NCI-H226 (cell line): ENCODE data around the gene ZNF143.

Source experiments
- DNase-seq: peaks from one replicate; pipeline ENCODE4 v3.0.0-alpha.2; 2015

ZNF143 gene

GRCh38 chr11:9550191-9550628, 89.4 kb downstream of the ZNF143 start:
- DNase-seq, result no peak

- DNase-seq, result no peak
Observed at GRCh38 chr11:9561279-9561982, 100.6 kb downstream of the ZNF143 start.

GRCh38 chr11:9562716-9563115, 101.9 kb downstream of the ZNF143 start:
- no peak for DNase-seq

GRCh38 chr11:9563196-9563730, 102.5 kb downstream of the ZNF143 start:
- DNase-seq, result no peak

- DNase-seq, result peak; percentile 100
Observed at GRCh38 chr11:9565822-9566560, 105.2 kb downstream of the ZNF143 start.

- peak; percentile 71 for DNase-seq
Observed at GRCh38 chr11:9566561-9567063, 105.8 kb downstream of the ZNF143 start.

- no peak for DNase-seq
Observed at GRCh38 chr11:9567401-9567800, 106.6 kb downstream of the ZNF143 start.

- DNase-seq, result no peak
Observed at GRCh38 chr11:9568161-9568853, 107.5 kb downstream of the ZNF143 start.

- DNase-seq, result peak; percentile 81
Observed at GRCh38 chr11:9568854-9569587, 108.2 kb downstream of the ZNF143 start.

GRCh38 chr11:9569588-9570164, 108.9 kb downstream of the ZNF143 start:
- DNase-seq, result no peak

GRCh38 chr11:9570313-9571025, 109.7 kb downstream of the ZNF143 start:
- no peak for DNase-seq

GRCh38 chr11:9571071-9571762, 110.4 kb downstream of the ZNF143 start:
- DNase-seq, result no peak

GRCh38 chr11:9571763-9572115, 110.9 kb downstream of the ZNF143 start:
- DNase-seq, result no peak

GRCh38 chr11:9573052-9573774, 112.4 kb downstream of the ZNF143 start, which contains the start of gene WEE1:
TSS of gene WEE1 (plus strand) at chr11:9573670. CDS start at chr11:9573934, 264 bp downstream.
- DNase-seq, result peak; percentile 97

GRCh38 chr11:9573775-9574621, 113.2 kb downstream of the ZNF143 start:
- no peak for DNase-seq

GRCh38 chr11:9574622-9575259, 113.9 kb downstream of the ZNF143 start:
- DNase-seq, result peak; percentile 23

GRCh38 chr11:9575260-9576240, 114.7 kb downstream of the ZNF143 start:
- DNase-seq, result peak; percentile 71
